NCI-H345 treated with DMSO at 0.1 percent for 48 hours (cell line): Measurements from ENCODE around the gene DOCK1.
"Not testable (repeated sequence)": the region's sequence is repeated elsewhere in the genome, so short reads cannot be mapped to it uniquely, and the experiment has no call there.

Experiments used
- DNase-seq: peaks from one replicate; lab custom pipeline; 2025; ENCODE audit not compliant: unreplicated experiment; lab: John Stamatoyannopoulos, UW

Gene DOCK1

DNA sequence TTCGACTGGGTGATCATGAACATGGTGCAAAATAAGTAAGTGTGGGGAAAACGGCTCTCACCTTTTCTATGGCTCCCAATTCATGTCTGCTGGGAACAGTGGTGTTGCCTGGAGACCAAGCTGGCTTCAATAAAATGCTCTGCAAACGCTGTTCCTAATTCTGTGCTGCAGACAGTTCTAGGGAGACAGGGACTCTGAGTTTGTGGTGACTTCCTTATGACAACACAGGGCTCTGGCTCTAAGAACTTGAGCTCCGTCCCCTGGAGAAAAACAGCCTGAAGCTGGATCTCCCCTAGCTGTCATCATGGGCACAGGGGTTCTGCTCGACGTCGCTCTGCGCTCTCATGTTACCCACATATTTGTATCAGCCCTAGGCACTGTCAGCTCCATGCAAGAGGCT is 352.2 kb downstream of the DOCK1 start:
- no peak for DNase-seq

DNA sequence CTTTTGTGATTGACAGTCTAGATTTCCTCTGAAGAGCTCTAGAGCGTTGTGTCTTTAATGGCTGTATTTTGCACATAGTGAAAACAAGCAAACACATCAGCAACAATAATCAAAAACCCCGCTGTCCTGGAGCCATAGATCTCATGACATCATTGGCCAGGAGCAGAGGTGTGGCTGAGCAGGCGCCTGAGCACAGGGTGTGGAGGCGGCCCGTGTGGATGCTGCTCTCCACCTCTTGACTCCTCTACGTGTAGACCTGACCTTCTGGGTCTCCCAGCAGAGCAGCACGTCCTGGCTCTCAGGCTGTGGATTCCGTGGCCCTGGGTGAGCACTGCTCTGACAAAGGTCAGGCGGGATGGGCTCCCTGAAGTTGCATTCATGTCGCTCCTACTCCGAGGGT is 354.1 kb downstream of the DOCK1 start:
- DNase-seq, result no peak

GRCh38 chr10:127262606-127263005 is 357.4 kb downstream of the DOCK1 start:
- DNase-seq, result no peak

DNA sequence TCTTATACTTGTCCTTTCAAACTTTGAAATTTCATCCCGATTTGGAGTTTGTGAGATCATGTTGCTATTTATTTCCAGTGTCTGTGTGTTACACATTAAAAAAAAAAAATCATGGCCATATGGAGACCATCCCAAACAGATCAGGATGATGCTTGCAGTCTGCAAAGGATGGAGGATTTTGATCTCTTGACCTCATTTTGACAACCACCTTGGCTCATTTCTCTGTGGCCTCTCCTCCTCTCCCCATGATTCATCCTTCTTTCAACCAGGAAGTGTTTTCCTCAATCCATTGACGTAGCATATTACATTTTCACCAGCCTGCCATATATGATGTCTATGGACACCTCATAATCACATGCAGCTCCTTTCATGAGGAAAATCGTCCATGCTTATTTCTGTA is 360.1 kb downstream of the DOCK1 start:
- no peak for DNase-seq

DNA sequence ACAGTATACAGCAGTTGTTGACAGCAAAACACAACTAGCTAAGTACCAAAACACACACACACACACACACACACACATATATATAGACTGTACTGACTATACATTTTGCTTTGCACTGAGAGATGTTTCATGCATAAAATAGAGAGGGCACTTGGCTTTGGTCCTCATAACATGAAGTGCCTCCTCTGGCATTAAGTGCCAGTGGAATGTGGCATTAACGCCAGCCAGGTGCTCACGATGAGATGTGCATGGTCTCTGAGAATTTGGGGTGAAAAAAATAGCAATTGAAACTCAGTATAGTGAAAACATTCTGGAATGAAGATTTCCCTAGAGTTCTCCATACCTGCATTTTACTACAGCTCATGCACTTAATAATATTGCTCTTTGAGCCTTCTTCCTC is 361.2 kb downstream of the DOCK1 start:
- no peak for DNase-seq

GRCh38 chr10:127267442-127267841 is 362.2 kb downstream of the DOCK1 start:
- peak; percentile 24 for DNase-seq

- DNase-seq, result no peak
These were observed 366.8 kb downstream of the DOCK1 start for GRCh38 chr10:127272076-127272475.

GRCh38 chr10:127275272-127275671 is 370.0 kb downstream of the DOCK1 start:
- no peak for DNase-seq

GRCh38 chr10:127275793-127276450 is 370.7 kb downstream of the DOCK1 start:
- DNase-seq, result peak; percentile 52

DNA sequence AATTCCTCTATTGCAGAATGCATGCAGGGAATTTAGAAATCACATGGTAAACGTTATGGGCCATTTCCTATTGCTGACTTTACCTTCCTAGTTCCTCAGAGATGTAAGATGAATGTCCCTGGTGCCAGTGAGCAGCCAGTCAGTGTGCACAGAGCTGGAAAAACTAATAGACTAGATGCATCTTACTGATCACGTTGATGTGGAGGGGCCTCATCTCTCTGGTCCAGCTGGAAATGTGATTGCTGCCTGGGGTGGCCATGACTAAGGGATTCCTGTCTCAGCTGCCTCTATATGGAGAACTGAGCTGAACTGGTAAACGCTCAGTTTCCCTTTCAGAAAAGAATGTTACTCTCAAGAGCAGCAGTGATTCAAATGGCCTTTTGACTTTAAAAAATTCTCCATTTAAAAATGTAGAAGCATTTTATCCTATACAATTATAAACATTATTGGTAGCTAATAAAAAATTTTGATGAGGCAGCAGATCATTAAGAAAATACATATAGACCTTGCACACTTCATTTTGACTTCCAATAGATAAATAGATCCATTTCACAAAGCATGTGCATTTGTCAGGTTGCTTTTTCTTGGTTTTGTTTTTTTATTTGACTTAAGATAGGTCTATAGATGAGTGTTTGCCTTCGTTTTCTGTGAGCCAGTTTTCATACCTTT is 371.7 kb downstream of the DOCK1 start:
- DNase-seq, result peak; percentile 27

DNA sequence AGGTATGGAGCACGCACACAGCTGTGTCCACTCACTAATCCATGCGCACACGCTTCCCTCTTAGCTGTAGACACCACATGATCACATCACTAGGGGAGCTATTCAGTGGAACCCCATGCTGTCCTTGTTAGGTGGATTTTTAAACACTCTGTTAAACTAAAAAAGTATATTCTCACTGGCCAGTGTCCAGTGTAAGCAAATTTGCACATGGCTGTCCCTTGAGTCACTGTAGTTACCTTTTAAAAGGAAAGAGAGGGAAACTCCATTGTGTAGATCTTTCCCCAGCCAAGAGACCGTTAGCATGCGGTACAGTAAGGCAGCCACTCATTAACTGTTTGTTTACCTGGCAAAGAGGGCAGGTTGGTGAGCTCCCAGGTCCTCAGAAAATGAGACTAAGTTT is 372.8 kb downstream of the DOCK1 start:
- peak; percentile 28 for DNase-seq

GRCh38 chr10:127279334-127279774 is 374.1 kb downstream of the DOCK1 start:
- DNase-seq, result peak; percentile 59

GRCh38 chr10:127280446-127280845 is 375.2 kb downstream of the DOCK1 start:
- DNase-seq, result no peak

- no peak for DNase-seq
These were observed 377.8 kb downstream of the DOCK1 start for GRCh38 chr10:127283017-127283416.

DNA sequence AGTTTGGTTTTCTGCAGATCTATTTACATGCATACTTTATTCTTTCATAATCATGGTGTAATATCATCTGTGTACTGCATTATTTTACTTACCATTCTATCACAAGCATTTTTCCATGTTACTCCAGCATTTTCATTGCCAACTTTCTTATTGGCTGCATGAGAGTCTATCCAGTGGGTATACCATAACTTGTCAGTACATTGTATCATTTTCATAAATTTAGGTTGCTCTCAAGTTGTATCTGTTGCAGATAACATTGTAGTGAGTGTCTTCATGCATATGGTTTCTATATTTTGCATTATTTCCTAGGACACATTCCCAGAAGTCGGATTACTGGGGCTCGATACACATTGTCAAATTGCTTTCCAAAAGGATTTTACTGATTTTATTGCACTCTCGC is 378.3 kb downstream of the DOCK1 start:
- no peak for DNase-seq

GRCh38 chr10:127290850-127291249 is 385.6 kb downstream of the DOCK1 start:
- no peak for DNase-seq

DNA sequence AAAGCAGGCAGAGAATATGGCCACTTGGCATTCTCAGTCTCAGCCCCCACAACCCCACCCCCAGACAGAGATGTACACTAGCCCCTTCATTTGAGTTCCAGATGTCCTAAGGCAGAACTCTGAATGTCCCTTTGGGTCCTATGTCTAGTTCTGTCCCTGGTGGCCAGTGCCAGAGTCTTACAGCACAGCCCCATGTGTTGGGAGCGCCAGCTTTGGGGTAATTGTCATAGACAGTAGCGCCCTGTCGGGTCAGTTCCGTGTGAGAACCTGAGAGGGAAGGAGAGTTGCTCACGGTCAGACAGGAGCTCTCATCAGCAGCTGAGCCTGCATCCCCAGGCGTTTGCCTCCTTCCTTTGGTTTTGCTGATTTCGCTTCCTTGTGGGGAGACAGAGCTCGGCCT is 386.1 kb downstream of the DOCK1 start:
- no peak for DNase-seq

- no peak for DNase-seq
These were observed 387.7 kb downstream of the DOCK1 start for GRCh38 chr10:127292888-127293287.

DNA sequence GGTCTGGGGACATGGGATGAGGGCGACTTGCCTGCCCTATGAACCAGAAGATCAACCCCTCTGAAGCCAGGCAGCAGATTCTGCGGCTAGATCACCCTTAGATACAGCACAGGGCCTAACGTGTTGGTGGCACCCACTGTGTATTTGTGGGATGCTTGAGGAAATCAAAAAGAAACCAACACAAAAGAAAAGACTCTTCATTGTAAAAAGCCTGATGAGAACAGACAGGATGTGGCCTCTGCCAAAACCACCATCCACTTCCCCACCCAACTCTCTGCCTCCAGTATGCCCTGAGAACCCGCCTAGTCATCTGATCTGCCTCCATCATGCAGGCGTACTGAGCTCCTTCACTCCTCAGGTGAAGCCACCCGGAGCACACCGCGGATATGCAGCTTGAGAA is 388.4 kb downstream of the DOCK1 start:
- DNase-seq, result no peak

- DNase-seq, result peak; percentile 35
These were observed 391.5 kb downstream of the DOCK1 start for GRCh38 chr10:127296696-127297095.

DNA sequence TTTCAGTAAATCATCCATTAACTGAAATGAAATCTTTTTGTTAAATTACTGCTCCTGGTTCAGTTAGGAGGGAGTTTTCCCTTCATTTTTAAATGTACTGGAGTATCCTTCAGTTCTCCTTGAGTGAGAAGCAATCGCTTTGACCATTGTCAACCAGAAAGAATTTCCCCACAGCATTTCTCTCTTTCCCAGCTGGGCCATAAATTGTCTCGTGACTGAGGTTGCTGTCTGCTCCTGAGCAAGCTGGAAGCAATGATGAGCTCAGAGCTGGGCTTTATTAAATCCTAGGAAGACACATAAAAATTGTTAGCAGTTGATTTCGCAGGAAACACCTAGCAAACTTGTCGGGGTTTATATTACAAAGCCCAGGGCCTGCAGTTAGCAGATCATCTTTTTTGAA is 393.2 kb downstream of the DOCK1 start:
- DNase-seq, result no peak

DNA sequence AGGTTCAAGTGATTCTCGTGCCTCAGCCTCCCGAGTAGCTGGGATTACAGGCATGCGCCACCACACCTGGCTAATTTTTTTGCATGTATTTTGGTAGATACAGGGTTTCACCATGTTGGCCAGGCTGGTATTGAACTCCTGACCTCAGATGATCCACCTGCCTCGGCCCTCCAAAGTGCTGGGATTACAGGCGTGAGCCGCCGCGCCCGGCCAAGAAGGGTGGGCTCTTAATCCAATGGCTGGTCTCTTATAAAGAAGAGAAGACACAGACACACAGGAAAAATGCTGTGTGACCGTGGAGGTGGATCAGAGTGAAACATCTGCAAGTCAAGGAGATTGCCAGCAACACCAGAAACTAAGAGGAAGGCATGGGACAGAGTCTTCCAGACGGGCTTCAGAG is 394.0 kb downstream of the DOCK1 start:
- DNase-seq, result not testable (repeated sequence)
